IMR-90 (cell line): ENCODE results near the gene ZNF750. TPM values are rescaled to one million over a fixed set of nuclear protein-coding genes. Genes with fewer than 3 reads are reported as not detected.

Experiments
- ATAC-seq: fragments of 200-7000 bp; cut with Tn5 transposase; 2 replicates; pipeline ENCODE4 v1.9.1; 2020; ENCODE audit warnings: low read depth, mild to moderate bottlenecking, moderate library complexity
- BruUV-seq: library from RNA; stranded (reverse); fragments of 400-500 nt; replicated peaks from 2 replicates; lab custom pipeline; 2021; lab: Mats Ljungman, UMichigan
- CTCF ChIA-PET: fragments of 300-600 bp; formaldehyde crosslinking; extraction: SDS; loops from one replicate; lab custom pipeline; 2021; ENCODE audit warnings: antibody characterized with exemption; lab: Yijun Ruan, JAX
- POLR2A ChIA-PET: fragments of 300-600 bp; sonication (Branson Sonifier 250); formaldehyde crosslinking; loops from one replicate; lab custom pipeline; 2022; ENCODE audit warnings: antibody characterized with exemption; ENCODE audit not compliant: unreplicated experiment; lab: Charles Lee
- DNase-seq: peaks from one replicate; pipeline ENCODE4 v3.0.0; 2013
- H2AFZ ChIP-seq: replicated peaks from 2 replicates; pipeline ENCODE3; 2013; ENCODE audit warnings: low read length, mild to moderate bottlenecking; ENCODE audit not compliant: poor library complexity
- H2AK5ac ChIP-seq: 2 replicates; pipeline ENCODE4 v1.6.1; 2013; ENCODE audit warnings: low read depth, low read length, inconsistent platforms
- H2AK9ac ChIP-seq: replicated peaks from 2 replicates; pipeline ENCODE3; 2013; ENCODE audit warnings: mild to moderate bottlenecking, low read depth, low read length, moderate library complexity; ENCODE audit not compliant: poor library complexity
- H2BK120ac ChIP-seq: 2 replicates; pipeline ENCODE4 v1.6.1; 2013; ENCODE audit warnings: low read depth, low read length, inconsistent platforms
- H2BK15ac ChIP-seq: 3 replicates; pipeline ENCODE4 v1.6.1; 2013; ENCODE audit warnings: low read depth, low read length, inconsistent platforms
- H2BK20ac ChIP-seq: 2 replicates; pipeline ENCODE4 v1.6.1; 2013; ENCODE audit warnings: low read depth, mild to moderate bottlenecking, inconsistent platforms, low read length, moderate library complexity
- H2BK5ac ChIP-seq: 2 replicates; pipeline ENCODE4 v1.6.1; 2013; ENCODE audit warnings: mild to moderate bottlenecking, low read depth, low read length, inconsistent platforms; ENCODE audit not compliant: poor library complexity, severe bottlenecking
- H3K14ac ChIP-seq: replicated peaks from 2 replicates; pipeline ENCODE4 v1.6.1; 2013; ENCODE audit warnings: low read depth, low read length, inconsistent platforms
- H3K18ac ChIP-seq: 2 replicates; pipeline ENCODE4 v1.6.1; 2013; ENCODE audit warnings: low read depth, low read length, control low read depth
- H3K23ac ChIP-seq: 2 replicates; pipeline ENCODE4 v1.6.1; 2013; ENCODE audit warnings: low read depth, low read length, inconsistent platforms
- H3K27ac ChIP-seq: 2 replicates; pipeline ENCODE4 v1.5.1; 2013; ENCODE audit warnings: mild to moderate bottlenecking, control low read depth, low read length; ENCODE audit not compliant: insufficient read depth
- H3K27me3 ChIP-seq: 2 replicates; pipeline ENCODE4 v1.6.1; 2013; ENCODE audit warnings: low read length; ENCODE audit not compliant: control insufficient read depth, insufficient read depth
- H3K36me3 ChIP-seq: 2 replicates; pipeline ENCODE4 v1.6.1; 2013; ENCODE audit warnings: low read length, mixed read lengths; ENCODE audit not compliant: control insufficient read depth, insufficient read depth
- H3K4ac ChIP-seq: 2 replicates; pipeline ENCODE4 v1.6.1; 2013; ENCODE audit warnings: low read depth, low read length, inconsistent platforms
- H3K4me1 ChIP-seq: 2 replicates; pipeline ENCODE4 v1.6.1; 2013; ENCODE audit warnings: low read length, mixed read lengths; ENCODE audit not compliant: control insufficient read depth, insufficient read depth
- H3K4me2 ChIP-seq: 2 replicates; pipeline ENCODE4 v1.6.1; 2013; ENCODE audit warnings: low read depth, mild to moderate bottlenecking, control low read depth, low read length, moderate library complexity
- H3K4me3 ChIP-seq: 2 replicates; pipeline ENCODE4 v1.5.1; 2013; ENCODE audit warnings: low read depth, mild to moderate bottlenecking, control low read depth, low read length, moderate library complexity; ENCODE audit not compliant: insufficient read depth
- H3K56ac ChIP-seq: 2 replicates; pipeline ENCODE4 v1.6.1; 2013; ENCODE audit warnings: low read length, inconsistent platforms; ENCODE audit not compliant: insufficient read depth; ENCODE audit errors: extremely low read depth
- H3K79me1 ChIP-seq, 2 experiments: 2 replicates each; pipeline ENCODE4 v1.6.1; 2013; ENCODE audit warnings: low read length in 2 of 2, inconsistent platforms in 1 of 2, low read depth in 1 of 2
- H3K9ac ChIP-seq: 2 replicates; pipeline ENCODE4 v1.6.1; 2013; ENCODE audit warnings: low read depth, low read length, control low read depth
- H3K9me1 ChIP-seq: 2 replicates; pipeline ENCODE4 v1.6.1; 2013; ENCODE audit warnings: low read length, inconsistent platforms; ENCODE audit not compliant: insufficient read depth
- H3K9me3 ChIP-seq: 2 replicates; pipeline ENCODE4 v1.6.1; 2013; ENCODE audit warnings: low read length; ENCODE audit not compliant: control insufficient read depth, insufficient read depth
- H4K20me1 ChIP-seq: 2 replicates; pipeline ENCODE4 v1.6.1; 2013; ENCODE audit warnings: low read length, inconsistent platforms; ENCODE audit not compliant: insufficient read depth
- H4K5ac ChIP-seq: 2 replicates; pipeline ENCODE4 v1.6.1; 2013; ENCODE audit warnings: mild to moderate bottlenecking, low read depth, low read length, control low read depth
- H4K8ac ChIP-seq, 2 experiments: 2 replicates each; pipeline ENCODE4 v1.6.1; 2013; ENCODE audit warnings: low read depth in 2 of 2, low read length in 2 of 2, control low read depth in 1 of 2, inconsistent platforms in 1 of 2
- H4K91ac ChIP-seq: 2 replicates; pipeline ENCODE4 v1.6.1; 2013; ENCODE audit warnings: low read depth, low read length, inconsistent platforms; ENCODE audit not compliant: insufficient read depth
- BHLHE40 ChIP-seq: fragments of 150-350 bp; IDR thresholded peaks from 2 replicates; pipeline ENCODE4 v1.6.1; 2016; ENCODE audit warnings: mild to moderate bottlenecking, low read depth, low read length
- CEBPB ChIP-seq: IDR thresholded peaks from 2 replicates; pipeline ENCODE4 v1.6.1; 2012; ENCODE audit warnings: low read depth, low read length, improper control_type of control experiment
- CHD1 ChIP-seq: IDR thresholded peaks from 2 replicates; pipeline ENCODE4 v1.6.1; 2012; ENCODE audit warnings: low read depth, low read length, improper control_type of control experiment
- FOS ChIP-seq: fragments of 150-350 bp; IDR thresholded peaks from 2 replicates; pipeline ENCODE4 v1.6.1; 2016; ENCODE audit warnings: low read depth, low read length
- MAFK ChIP-seq: IDR thresholded peaks from 2 replicates; pipeline ENCODE4 v1.6.1; 2012; ENCODE audit warnings: low read depth, low read length, improper control_type of control experiment
- MAZ ChIP-seq: IDR thresholded peaks from 2 replicates; pipeline ENCODE4 v1.6.1; 2012; ENCODE audit warnings: low read depth, mild to moderate bottlenecking, low read length, improper control_type of control experiment, moderate library complexity, borderline replicate concordance
- MXI1 ChIP-seq: IDR thresholded peaks from 2 replicates; pipeline ENCODE4 v1.6.1; 2012; ENCODE audit warnings: low read depth, mild to moderate bottlenecking, low read length, moderate library complexity, borderline replicate concordance
- NFE2L2 ChIP-seq: fragments of 150-350 bp; IDR thresholded peaks from 2 replicates; pipeline ENCODE4 v1.6.1; 2016; ENCODE audit warnings: low read depth, mild to moderate bottlenecking, low read length
- POLR2A ChIP-seq: IDR thresholded peaks from 2 replicates; pipeline ENCODE4 v1.6.1; 2012; ENCODE audit warnings: mild to moderate bottlenecking, low read depth, low read length
- RAD21 ChIP-seq: IDR thresholded peaks from 2 replicates; pipeline ENCODE4 v1.6.1; 2012; ENCODE audit warnings: low read length, improper control_type of control experiment
- RCOR1 ChIP-seq: IDR thresholded peaks from 2 replicates; pipeline ENCODE4 v1.6.1; 2012; ENCODE audit warnings: mild to moderate bottlenecking, low read length, improper control_type of control experiment; ENCODE audit not compliant: insufficient replicate concordance
- RFX5 ChIP-seq: IDR thresholded peaks from 2 replicates; pipeline ENCODE4 v1.8.0; 2012; ENCODE audit warnings: low read depth, mild to moderate bottlenecking, low read length, moderate library complexity
- SMC3 ChIP-seq: fragments of 150-350 bp; IDR thresholded peaks from 2 replicates; pipeline ENCODE4 v1.6.1; 2016; ENCODE audit warnings: low read depth, mild to moderate bottlenecking, antibody characterized with exemption, low read length, moderate library complexity
- WGBS, 2 experiments: methylation state at CpG; one replicate each; pipeline versions ENCODE4 v1.1.5 to v1.1.7; 2013; ENCODE audit warnings: missing lambda C conversion rate in 2 of 2; ENCODE audit not compliant: insufficient read length in 1 of 2; ENCODE audit errors: extremely low coverage in 2 of 2; 5-methylcytosine and 5-hydroxymethylcytosine counted together
- dilution Hi-C: fragments of 300-500 bp; cut with HindIII; formaldehyde crosslinking; loops from one replicate; pipeline ENCODE4 v1.14.3; 2018; ENCODE audit warnings: low sequenced_read_pairs; ENCODE audit not compliant: unreplicated experiment
- in situ Hi-C: fragments of 300-500 bp; cut with MboI; formaldehyde crosslinking; loops from 3 replicates; pipeline ENCODE4 v1.14.3; 2019; ENCODE audit warnings: low sequenced_read_pairs, inconsistent platforms, mixed read lengths
- intact Hi-C: fragments of 100-400 bp; cut with micrococcal nuclease; formaldehyde crosslinking; loops from 2 replicates; pipeline ENCODE4 v1.10.0; 2022
- polyA plus RNA-seq, 3 experiments: library from polyadenylated mRNA; depleted of rRNA; stranded (reverse); fragments of >200 nt; gene quantifications; 2 replicates each; pipeline ENCODE4 v1.2.3, GENCODE V29; 2012; ENCODE audit warnings: low replicate concordance in 1 of 3
- total RNA-seq: library from RNA; depleted of rRNA; stranded (reverse); fragments of >200 nt; gene quantifications from 2 replicates; pipeline ENCODE4 v1.2.3, GENCODE V29; 2012
- TF ChIP-seq, protein P1 (sequence below): conservative IDR thresholded peaks from 2 replicates; pipeline ENCODE4 v1.5.1; 2012; ENCODE audit warnings: mild to moderate bottlenecking, low read depth, low read length, improper control_type of control experiment
- TF ChIP-seq, protein P2 (sequence below): fragments of 150-350 bp; IDR thresholded peaks from 2 replicates; pipeline ENCODE4 v1.6.1; 2016; ENCODE audit warnings: low read depth, mild to moderate bottlenecking, low read length, moderate library complexity, borderline replicate concordance
- TF ChIP-seq, protein P3 (sequence below): fragments of 150-350 bp; IDR thresholded peaks from 2 replicates; pipeline ENCODE4 v1.6.1; 2017; ENCODE audit warnings: mild to moderate bottlenecking, antibody characterized with exemption, low read length, low read depth

The ZNF750 gene
- total and polyA plus RNA-seq, 2 of the 4 experiments (the other 2 are of a cell fraction): not detected

DNA sequence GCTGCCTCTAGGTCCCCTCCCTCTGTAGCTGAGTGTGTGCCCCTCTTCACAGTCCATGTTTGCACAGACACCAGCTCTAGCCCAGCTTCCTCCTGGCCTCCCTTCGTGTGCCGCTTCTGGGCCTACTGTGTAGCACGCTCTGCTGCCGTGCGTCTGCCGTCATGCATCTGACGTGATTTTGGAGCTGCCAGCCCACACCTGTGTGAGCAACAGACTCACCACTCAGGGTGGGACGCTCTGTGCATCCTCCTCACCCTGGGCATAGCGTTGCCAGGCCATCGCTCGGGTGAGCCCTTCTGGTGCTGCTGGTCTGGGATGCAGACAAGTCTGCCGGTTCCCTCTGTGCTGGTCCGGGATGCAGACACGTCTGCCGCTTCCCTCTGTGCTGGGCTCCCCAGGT lies 39.4 kb upstream of the ZNF750 start:
- CTCF ChIA-PET: no interaction called here
- dilution Hi-C loops: no loop called here
- BruUV-seq: no TSS peak

More for the DNA sequence above, 39.4 kb upstream of the ZNF750 start:
- H3K4me1 ChIP-seq: peaks cover 6% of the 10 kb centered on the region; the same call in 1 of the 2 replicates
- H3K4ac ChIP-seq: no peak overlapping the region
- intact Hi-C loops (loop anchor here (5.0 kb wide), 1 partner anchor 97 kb away; no protein-coding TSS in a partner anchor), in situ Hi-C loops (no loop called here)
- no peak overlapping the region for H3K14ac ChIP-seq
- no peak overlapping the region for H3K56ac ChIP-seq
- H2BK120ac ChIP-seq: no peak overlapping the region
- no peak overlapping the region for H3K18ac ChIP-seq
- H3K23ac ChIP-seq: no peak overlapping the region
- H4K8ac ChIP-seq: no peak overlapping the region
- H3K36me3 ChIP-seq: no peaks in the 10 kb centered on the region
- TF ChIP-seq MAZ (no peak), NFE2L2 (no peak), CEBPB (no peak), BHLHE40 (no peak), SMC3 (no peak), MXI1 (no peak), RAD21 (no peak), RFX5 (no peak), CHD1 (no peak), FOS (no peak), RCOR1 (no peak), POLR2A (no peak), MAFK (no peak)
- TF ChIP-seq, protein P1, sequence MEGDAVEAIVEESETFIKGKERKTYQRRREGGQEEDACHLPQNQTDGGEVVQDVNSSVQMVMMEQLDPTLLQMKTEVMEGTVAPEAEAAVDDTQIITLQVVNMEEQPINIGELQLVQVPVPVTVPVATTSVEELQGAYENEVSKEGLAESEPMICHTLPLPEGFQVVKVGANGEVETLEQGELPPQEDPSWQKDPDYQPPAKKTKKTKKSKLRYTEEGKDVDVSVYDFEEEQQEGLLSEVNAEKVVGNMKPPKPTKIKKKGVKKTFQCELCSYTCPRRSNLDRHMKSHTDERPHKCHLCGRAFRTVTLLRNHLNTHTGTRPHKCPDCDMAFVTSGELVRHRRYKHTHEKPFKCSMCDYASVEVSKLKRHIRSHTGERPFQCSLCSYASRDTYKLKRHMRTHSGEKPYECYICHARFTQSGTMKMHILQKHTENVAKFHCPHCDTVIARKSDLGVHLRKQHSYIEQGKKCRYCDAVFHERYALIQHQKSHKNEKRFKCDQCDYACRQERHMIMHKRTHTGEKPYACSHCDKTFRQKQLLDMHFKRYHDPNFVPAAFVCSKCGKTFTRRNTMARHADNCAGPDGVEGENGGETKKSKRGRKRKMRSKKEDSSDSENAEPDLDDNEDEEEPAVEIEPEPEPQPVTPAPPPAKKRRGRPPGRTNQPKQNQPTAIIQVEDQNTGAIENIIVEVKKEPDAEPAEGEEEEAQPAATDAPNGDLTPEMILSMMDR: no peak
- TF ChIP-seq, protein P2, sequence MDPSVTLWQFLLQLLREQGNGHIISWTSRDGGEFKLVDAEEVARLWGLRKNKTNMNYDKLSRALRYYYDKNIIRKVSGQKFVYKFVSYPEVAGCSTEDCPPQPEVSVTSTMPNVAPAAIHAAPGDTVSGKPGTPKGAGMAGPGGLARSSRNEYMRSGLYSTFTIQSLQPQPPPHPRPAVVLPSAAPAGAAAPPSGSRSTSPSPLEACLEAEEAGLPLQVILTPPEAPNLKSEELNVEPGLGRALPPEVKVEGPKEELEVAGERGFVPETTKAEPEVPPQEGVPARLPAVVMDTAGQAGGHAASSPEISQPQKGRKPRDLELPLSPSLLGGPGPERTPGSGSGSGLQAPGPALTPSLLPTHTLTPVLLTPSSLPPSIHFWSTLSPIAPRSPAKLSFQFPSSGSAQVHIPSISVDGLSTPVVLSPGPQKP: no peak
- TF ChIP-seq, protein P3, sequence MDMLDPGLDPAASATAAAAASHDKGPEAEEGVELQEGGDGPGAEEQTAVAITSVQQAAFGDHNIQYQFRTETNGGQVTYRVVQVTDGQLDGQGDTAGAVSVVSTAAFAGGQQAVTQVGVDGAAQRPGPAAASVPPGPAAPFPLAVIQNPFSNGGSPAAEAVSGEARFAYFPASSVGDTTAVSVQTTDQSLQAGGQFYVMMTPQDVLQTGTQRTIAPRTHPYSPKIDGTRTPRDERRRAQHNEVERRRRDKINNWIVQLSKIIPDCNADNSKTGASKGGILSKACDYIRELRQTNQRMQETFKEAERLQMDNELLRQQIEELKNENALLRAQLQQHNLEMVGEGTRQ: no peak
- no peaks in the 10 kb centered on the region for H3K27me3 ChIP-seq
- 0 out of 2 replicates have a peak, but pooled peaks cover 3% of the 10 kb centered on the region for H3K9me1 ChIP-seq
- no peak overlapping the region for H2AFZ ChIP-seq
- no peak overlapping the region for H2BK20ac ChIP-seq
- DNase-seq (no peak), ATAC-seq (no peak)
- POLR2A ChIA-PET: no interaction called here
- no peaks in the 10 kb centered on the region for H4K20me1 ChIP-seq
- no peak overlapping the region for H4K91ac ChIP-seq
- H3K9ac ChIP-seq: no peak overlapping the region
- no peak overlapping the region for H4K5ac ChIP-seq
- no peak overlapping the region for H2BK15ac ChIP-seq
- H3K4me3 ChIP-seq: no peak overlapping the region
- H3K79me1 ChIP-seq: peaks cover 9 to 40% of the 10 kb centered on the region in 2 experiments; a peak in 2 of 4 replicates
- no peaks in the 10 kb centered on the region for H3K9me3 ChIP-seq
- no peak overlapping the region for H2BK5ac ChIP-seq
- H3K27ac ChIP-seq: no peak overlapping the region
- no peak overlapping the region for H2AK5ac ChIP-seq
- 96% methylated on average over 12 of the region's 15 CpGs; no CpG with 5 or more reads in 1 of the 2 experiments for WGBS, 2 experiments
- no peak overlapping the region for H3K4me2 ChIP-seq
- no peak overlapping the region for H2AK9ac ChIP-seq
